Measurements from ENCODE around the gene FAM120A. TPM values are rescaled to one million over a fixed set of nuclear protein-coding genes. Genes with fewer than 3 reads are reported as not detected.

The FAM120A gene, protein sequence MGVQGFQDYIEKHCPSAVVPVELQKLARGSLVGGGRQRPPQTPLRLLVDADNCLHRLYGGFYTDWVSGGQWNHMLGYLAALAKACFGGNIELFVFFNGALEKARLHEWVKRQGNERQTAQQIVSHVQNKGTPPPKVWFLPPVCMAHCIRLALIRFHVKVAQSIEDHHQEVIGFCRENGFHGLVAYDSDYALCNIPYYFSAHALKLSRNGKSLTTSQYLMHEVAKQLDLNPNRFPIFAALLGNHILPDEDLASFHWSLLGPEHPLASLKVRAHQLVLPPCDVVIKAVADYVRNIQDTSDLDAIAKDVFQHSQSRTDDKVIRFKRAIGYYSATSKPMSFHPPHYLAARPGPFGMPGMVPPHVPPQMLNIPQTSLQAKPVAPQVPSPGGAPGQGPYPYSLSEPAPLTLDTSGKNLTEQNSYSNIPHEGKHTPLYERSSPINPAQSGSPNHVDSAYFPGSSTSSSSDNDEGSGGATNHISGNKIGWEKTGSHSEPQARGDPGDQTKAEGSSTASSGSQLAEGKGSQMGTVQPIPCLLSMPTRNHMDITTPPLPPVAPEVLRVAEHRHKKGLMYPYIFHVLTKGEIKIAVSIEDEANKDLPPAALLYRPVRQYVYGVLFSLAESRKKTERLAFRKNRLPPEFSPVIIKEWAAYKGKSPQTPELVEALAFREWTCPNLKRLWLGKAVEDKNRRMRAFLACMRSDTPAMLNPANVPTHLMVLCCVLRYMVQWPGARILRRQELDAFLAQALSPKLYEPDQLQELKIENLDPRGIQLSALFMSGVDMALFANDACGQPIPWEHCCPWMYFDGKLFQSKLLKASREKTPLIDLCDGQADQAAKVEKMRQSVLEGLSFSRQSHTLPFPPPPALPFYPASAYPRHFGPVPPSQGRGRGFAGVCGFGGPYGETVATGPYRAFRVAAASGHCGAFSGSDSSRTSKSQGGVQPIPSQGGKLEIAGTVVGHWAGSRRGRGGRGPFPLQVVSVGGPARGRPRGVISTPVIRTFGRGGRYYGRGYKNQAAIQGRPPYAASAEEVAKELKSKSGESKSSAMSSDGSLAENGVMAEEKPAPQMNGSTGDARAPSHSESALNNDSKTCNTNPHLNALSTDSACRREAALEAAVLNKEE
- polyA plus RNA-seq (2013, experiment 1 of 4): 30.4 TPM
- polyA plus RNA-seq (2013, experiment 2 of 4): 27.2 TPM
- polyA plus RNA-seq (2013, experiment 3 of 4): 24.4 TPM
- 27.0 TPM for polyA plus RNA-seq (2013, experiment 4 of 4)

DNA sequence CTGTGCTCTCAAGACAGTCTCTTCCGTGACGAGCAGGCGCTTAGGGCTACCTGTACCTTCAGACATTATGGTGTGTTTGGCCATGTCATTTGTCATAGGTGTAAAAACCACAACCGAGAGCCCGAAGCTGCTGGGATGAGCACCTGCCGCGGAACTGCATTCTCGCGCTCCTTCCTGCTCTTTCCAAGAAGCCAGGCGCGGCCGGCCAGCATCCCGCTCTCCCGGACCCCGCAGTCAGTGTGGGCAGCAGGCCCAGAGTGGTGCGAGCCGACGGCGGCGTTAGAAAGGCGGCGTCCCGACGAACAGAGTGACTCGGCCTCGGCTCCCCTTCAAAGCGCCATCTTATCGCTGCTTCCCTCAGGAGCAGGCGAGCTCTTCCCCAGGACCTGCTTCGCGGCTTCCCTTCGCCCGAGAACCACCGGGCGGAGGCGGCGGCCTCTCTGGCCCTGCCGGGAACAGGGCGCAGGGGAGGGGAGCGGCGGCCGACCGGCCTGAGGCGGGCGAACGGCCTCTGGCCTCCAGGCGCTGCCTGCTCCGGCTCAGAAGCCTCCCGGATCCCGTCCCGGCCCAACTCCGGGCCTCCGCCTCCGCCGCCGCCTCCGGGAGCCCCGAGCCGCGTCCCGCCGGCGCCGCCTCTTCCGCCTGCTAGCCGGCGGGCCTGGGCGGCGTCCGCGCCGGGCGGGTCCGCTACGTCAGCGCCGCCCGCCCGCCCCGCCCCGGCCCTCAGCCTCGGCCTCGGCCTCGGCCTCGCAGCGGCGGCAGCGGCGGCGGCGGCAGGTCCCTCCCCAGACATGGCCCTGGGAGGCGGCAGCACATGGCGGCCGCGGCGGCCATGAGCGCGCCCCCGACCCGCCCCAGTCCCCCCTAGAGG lies at the start of gene FAM120A:
Gene FAM120A (plus strand): TSS at position 741 of the 871 bp plus-strand sequence. CDS start 231 bp downstream, outside the sequence.
- H3K36me3 ChIP-seq (ENCODE audit: control insufficient read depth, insufficient read depth, low read length): peaks cover 18% of the 10 kb centered on the region
- H3K27ac ChIP-seq (ENCODE audit: insufficient read depth, low read depth, low read length, poor library complexity, severe bottlenecking): peak within 1 kb of the TSS; percentile 70
- H3K4me1 ChIP-seq (ENCODE audit: control insufficient read depth, insufficient read depth, low read length): peaks cover 5% of the 10 kb centered on the region
- no peaks in the 10 kb centered on the region for H3K9me3 ChIP-seq (ENCODE audit: control insufficient read depth, low read length)
- 0 to 1% methylated on average over 100 of the region's 100 CpGs for WGBS, 2 experiments
- no peaks in the 10 kb centered on the region for H3K27me3 ChIP-seq (ENCODE audit: control insufficient read depth, insufficient read depth, low read length, poor library complexity, severe bottlenecking)
- peak within 1 kb of the TSS; percentile 83 for H3K4me3 ChIP-seq (ENCODE audit: insufficient read depth, low read depth, low read length)

DNA sequence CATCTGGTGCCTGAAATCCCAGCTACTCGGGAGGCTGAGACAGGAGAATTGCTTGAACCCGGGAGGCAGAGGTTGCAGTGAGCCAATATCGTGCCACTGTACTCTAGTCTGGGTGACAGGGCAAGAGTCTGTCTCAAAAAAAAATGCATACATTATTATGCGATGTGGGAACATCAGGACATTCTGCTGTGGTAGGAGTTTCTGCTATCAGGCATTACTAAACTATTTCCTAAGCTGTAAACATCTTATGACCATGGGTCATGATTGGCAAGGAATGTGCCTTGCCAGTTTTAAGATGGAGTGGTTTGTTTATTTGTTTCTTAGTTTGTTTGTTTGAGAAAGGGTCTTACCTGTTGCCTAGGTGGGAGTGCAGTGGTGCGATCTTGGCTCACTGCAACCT lies 45.1 kb upstream of the FAM120A start:
- Histone ChIP-seq H3K27me3 (ENCODE audit: control insufficient read depth, insufficient read depth, low read length, poor library complexity, severe bottlenecking) (no peaks in the 10 kb centered on the region), H3K9me3 (ENCODE audit: control insufficient read depth, low read length) (no peaks in the 10 kb centered on the region), H3K27ac (ENCODE audit: insufficient read depth, low read depth, low read length, poor library complexity, severe bottlenecking) (no peak overlapping the region), H3K4me3 (ENCODE audit: insufficient read depth, low read depth, low read length) (no peak overlapping the region), H3K4me1 (ENCODE audit: control insufficient read depth, insufficient read depth, low read length) (no peaks in the 10 kb centered on the region), H3K36me3 (ENCODE audit: control insufficient read depth, insufficient read depth, low read length) (no peaks in the 10 kb centered on the region)
- 87 to 97% methylated on average over 5 of the region's 5 CpGs for WGBS, 2 experiments

DNA sequence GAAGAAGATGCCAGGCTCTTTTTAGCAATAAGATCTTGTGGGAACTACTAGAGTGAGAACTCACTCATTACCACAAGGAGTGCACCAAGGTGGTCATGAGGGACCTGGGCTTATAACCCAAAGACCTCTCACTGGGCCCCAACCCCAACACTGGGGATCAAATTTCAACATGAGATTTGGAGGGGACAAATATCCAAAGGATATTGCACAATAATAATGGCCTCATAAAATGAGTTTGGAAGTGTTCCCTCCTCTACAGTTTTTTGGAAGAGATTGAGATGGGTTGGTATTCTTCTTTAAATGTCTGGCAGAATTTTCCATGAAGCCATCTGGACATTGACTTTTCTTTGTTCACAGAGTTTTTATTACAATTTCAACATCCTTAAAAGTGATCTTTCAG lies 38.0 kb upstream of the FAM120A start:
- H3K27ac ChIP-seq (ENCODE audit: insufficient read depth, low read depth, low read length, poor library complexity, severe bottlenecking): no peak overlapping the region
- no peaks in the 10 kb centered on the region for H3K36me3 ChIP-seq (ENCODE audit: control insufficient read depth, insufficient read depth, low read length)
- no peak overlapping the region for H3K4me3 ChIP-seq (ENCODE audit: insufficient read depth, low read depth, low read length)
- H3K9me3 ChIP-seq (ENCODE audit: control insufficient read depth, low read length): no peaks in the 10 kb centered on the region
- H3K27me3 ChIP-seq (ENCODE audit: control insufficient read depth, insufficient read depth, low read length, poor library complexity, severe bottlenecking): no peaks in the 10 kb centered on the region
- no peaks in the 10 kb centered on the region for H3K4me1 ChIP-seq (ENCODE audit: control insufficient read depth, insufficient read depth, low read length)

DNA sequence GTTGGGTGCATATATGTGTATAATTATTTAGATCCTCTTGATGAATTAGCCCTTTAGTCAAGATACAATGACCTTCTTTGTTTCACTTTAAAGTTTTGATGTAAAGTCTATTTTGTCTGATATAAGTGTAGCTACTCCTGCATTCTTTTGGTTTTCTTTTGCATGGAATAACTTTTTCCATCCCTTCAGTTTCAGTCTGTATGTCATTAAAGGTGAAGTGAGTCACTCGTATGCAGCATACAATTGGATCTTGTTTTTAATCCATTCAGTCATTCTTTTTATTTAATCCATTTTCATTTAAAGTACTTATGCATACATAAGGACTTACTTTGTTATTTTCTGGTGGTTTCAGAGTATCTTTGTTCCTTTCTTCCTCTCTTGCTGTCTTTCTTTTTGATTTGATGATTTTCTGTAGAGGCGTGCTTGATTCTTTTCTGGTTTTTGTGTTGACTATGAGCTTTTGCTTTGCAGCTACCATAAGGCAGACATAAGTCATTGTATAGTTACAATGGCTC lies 36.3 kb upstream of the FAM120A start:
- 90 to 100% methylated on average over 1 of the region's 2 CpGs for WGBS, 2 experiments
- H3K36me3 ChIP-seq (ENCODE audit: control insufficient read depth, insufficient read depth, low read length): no peaks in the 10 kb centered on the region
- no peaks in the 10 kb centered on the region for H3K27me3 ChIP-seq (ENCODE audit: control insufficient read depth, insufficient read depth, low read length, poor library complexity, severe bottlenecking)
- no peak overlapping the region for H3K27ac ChIP-seq (ENCODE audit: insufficient read depth, low read depth, low read length, poor library complexity, severe bottlenecking)
- H3K4me3 ChIP-seq (ENCODE audit: insufficient read depth, low read depth, low read length): no peak overlapping the region
- H3K9me3 ChIP-seq (ENCODE audit: control insufficient read depth, low read length): no peaks in the 10 kb centered on the region
- H3K4me1 ChIP-seq (ENCODE audit: control insufficient read depth, insufficient read depth, low read length): no peaks in the 10 kb centered on the region

DNA sequence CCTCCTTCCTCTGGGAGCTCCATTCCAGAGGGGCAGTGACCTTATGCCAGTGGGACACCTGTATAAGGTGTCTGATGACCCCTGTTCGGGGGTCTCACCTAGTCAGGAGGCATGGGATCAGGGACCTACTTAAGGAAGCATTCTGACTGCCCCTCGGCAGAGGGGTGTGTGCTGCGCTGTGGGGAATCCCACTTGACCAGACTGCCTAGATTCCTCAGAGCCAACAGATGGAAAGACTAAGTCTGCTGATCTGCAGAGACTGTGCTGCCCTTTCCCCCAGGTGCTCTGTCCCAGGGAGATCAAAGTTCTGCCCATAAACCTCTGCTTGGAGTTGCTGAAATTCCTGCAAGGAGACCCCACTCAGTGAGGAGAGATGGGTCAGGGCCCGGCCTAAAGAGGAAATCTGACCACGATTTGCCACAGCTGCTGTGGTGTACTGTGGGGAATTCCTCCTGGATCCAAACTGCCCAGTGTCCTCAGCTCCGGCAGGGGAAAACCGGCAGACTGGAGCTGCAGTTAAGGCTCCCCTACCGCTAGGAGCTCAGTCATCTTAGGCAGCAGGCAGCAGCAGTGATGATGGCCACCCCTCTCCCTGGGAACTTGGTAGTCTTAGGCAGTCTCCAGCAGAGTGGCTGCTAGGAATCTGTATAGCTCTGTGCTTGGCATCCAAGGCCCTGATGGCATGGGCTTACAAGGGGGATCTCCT lies 34.8 kb upstream of the FAM120A start:
- Histone ChIP-seq H3K36me3 (ENCODE audit: control insufficient read depth, insufficient read depth, low read length) (no peaks in the 10 kb centered on the region), H3K27me3 (ENCODE audit: control insufficient read depth, insufficient read depth, low read length, poor library complexity, severe bottlenecking) (no peaks in the 10 kb centered on the region), H3K9me3 (ENCODE audit: control insufficient read depth, low read length) (no peaks in the 10 kb centered on the region), H3K4me3 (ENCODE audit: insufficient read depth, low read depth, low read length) (no peak overlapping the region), H3K27ac (ENCODE audit: insufficient read depth, low read depth, low read length, poor library complexity, severe bottlenecking) (no peak overlapping the region), H3K4me1 (ENCODE audit: control insufficient read depth, insufficient read depth, low read length) (no peaks in the 10 kb centered on the region)
- WGBS, 2 experiments: 91% methylated on average over 8 of the region's 8 CpGs

DNA sequence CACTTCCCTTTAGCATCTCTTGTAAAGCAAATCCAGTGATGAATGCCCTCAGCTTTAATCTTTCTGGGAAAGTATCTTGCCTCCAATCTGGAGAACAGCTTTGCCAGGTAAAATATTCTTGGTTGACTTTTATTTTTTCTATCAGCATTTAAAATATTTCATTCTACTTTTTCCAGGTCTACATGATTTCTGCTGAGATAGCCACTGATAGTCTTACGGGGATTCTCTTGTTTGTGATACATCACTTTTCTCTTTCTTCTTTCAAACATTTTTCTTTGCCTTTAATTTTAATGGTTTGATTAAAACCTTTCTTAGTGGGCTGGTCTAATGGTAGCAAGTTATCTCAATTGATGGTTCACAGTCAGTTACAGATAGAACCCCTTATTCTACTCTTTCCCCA lies 33.9 kb upstream of the FAM120A start:
- no peaks in the 10 kb centered on the region for H3K4me1 ChIP-seq (ENCODE audit: control insufficient read depth, insufficient read depth, low read length)
- WGBS, 2 experiments: 100% methylated on average over 1 of the region's 1 CpG

DNA sequence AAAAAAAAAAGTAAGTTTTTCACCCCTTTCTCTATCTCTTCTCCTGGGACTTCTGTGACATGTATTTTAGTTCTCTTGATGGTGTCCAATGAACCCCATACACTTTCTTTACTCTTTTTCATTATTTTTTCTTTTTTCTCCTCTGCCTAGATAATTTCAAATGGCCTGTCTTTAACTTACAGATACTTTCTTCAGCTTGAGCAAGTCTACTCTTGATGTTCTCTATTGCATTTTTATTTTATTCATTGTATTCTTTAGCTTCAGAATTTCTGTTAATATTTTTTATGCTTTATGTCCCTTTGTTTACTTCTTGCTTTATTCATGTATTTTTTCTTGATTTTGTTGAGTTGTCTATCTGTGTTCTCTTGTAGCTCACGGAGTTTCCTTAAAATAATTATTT lies 32.5 kb upstream of the FAM120A start:
- Histone ChIP-seq H3K27me3 (ENCODE audit: control insufficient read depth, insufficient read depth, low read length, poor library complexity, severe bottlenecking) (no peaks in the 10 kb centered on the region), H3K9me3 (ENCODE audit: control insufficient read depth, low read length) (no peaks in the 10 kb centered on the region), H3K36me3 (ENCODE audit: control insufficient read depth, insufficient read depth, low read length) (no peaks in the 10 kb centered on the region), H3K4me1 (ENCODE audit: control insufficient read depth, insufficient read depth, low read length) (no peaks in the 10 kb centered on the region), H3K4me3 (ENCODE audit: insufficient read depth, low read depth, low read length) (no peak overlapping the region), H3K27ac (ENCODE audit: insufficient read depth, low read depth, low read length, poor library complexity, severe bottlenecking) (no peak overlapping the region)
- 100% methylated on average over 1 of the region's 1 CpG for WGBS, 2 experiments

More for the DNA sequence above, 33.9 kb upstream of the FAM120A start:
- Histone ChIP-seq H3K27ac (ENCODE audit: insufficient read depth, low read depth, low read length, poor library complexity, severe bottlenecking) (no peak overlapping the region), H3K4me3 (ENCODE audit: insufficient read depth, low read depth, low read length) (no peak overlapping the region), H3K27me3 (ENCODE audit: control insufficient read depth, insufficient read depth, low read length, poor library complexity, severe bottlenecking) (no peaks in the 10 kb centered on the region), H3K36me3 (ENCODE audit: control insufficient read depth, insufficient read depth, low read length) (no peaks in the 10 kb centered on the region), H3K9me3 (ENCODE audit: control insufficient read depth, low read length) (no peaks in the 10 kb centered on the region)

DNA sequence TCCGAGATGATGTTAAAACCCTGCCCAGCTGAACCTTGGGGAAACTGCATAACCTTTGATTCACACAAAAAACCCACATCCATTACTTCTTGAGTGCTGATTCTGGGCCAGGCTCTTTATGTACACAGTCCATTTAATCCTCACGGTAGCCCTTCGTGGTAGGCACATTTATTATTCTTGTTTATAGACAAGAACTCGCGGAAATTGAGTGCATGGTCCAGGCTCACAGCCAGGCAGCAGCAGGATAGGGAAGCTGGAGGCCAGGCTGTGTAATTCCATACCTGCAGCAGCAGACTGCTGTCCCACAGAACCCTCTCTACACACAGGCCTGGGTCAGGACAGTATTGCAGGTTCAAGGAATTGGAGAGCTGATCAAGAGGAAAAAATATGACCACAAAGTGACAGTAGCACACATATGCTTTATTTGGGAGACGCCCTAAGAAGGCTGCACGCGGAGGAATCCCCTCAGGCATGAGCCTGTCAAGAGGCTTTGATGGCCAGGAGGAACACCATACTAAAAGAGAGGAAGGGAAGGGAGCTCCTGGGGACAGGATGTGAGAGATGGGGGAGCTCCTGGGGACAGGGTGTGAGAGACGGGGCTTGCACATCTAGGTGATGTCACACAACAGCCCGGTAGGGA lies 28.4 kb upstream of the FAM120A start:
- no peak overlapping the region for H3K4me3 ChIP-seq (ENCODE audit: insufficient read depth, low read depth, low read length)
- no peaks in the 10 kb centered on the region for H3K9me3 ChIP-seq (ENCODE audit: control insufficient read depth, low read length)
- no peaks in the 10 kb centered on the region for H3K4me1 ChIP-seq (ENCODE audit: control insufficient read depth, insufficient read depth, low read length)
- H3K36me3 ChIP-seq (ENCODE audit: control insufficient read depth, insufficient read depth, low read length): no peaks in the 10 kb centered on the region
- no peaks in the 10 kb centered on the region for H3K27me3 ChIP-seq (ENCODE audit: control insufficient read depth, insufficient read depth, low read length, poor library complexity, severe bottlenecking)
- H3K27ac ChIP-seq (ENCODE audit: insufficient read depth, low read depth, low read length, poor library complexity, severe bottlenecking): no peak overlapping the region
- WGBS, 2 experiments: 93 to 94% methylated on average over 10 of the region's 10 CpGs

Data from ectodermal cell (in vitro differentiated cells).